Hematopoietic multipotent progenitor cell treated with erythropoietin and hydrocortisone succinate and interleukin-3 and kit ligand, for 17 days (in vitro differentiated cells): ENCODE measurements around the gene ZNF66.
A peak's percentile ranks its signal among the peaks of the same experiment; 100 is the strongest.
"Not testable (repeated sequence)": the region's sequence is repeated elsewhere in the genome, so short reads cannot be mapped to it uniquely, and the experiment has no call there.

ENCODE experiments used
- DNase-seq: peaks from one replicate; pipeline ENCODE4 v3.0.0-alpha.2; 2015; ENCODE audit warnings: low spot score

ZNF66 gene

DNA sequence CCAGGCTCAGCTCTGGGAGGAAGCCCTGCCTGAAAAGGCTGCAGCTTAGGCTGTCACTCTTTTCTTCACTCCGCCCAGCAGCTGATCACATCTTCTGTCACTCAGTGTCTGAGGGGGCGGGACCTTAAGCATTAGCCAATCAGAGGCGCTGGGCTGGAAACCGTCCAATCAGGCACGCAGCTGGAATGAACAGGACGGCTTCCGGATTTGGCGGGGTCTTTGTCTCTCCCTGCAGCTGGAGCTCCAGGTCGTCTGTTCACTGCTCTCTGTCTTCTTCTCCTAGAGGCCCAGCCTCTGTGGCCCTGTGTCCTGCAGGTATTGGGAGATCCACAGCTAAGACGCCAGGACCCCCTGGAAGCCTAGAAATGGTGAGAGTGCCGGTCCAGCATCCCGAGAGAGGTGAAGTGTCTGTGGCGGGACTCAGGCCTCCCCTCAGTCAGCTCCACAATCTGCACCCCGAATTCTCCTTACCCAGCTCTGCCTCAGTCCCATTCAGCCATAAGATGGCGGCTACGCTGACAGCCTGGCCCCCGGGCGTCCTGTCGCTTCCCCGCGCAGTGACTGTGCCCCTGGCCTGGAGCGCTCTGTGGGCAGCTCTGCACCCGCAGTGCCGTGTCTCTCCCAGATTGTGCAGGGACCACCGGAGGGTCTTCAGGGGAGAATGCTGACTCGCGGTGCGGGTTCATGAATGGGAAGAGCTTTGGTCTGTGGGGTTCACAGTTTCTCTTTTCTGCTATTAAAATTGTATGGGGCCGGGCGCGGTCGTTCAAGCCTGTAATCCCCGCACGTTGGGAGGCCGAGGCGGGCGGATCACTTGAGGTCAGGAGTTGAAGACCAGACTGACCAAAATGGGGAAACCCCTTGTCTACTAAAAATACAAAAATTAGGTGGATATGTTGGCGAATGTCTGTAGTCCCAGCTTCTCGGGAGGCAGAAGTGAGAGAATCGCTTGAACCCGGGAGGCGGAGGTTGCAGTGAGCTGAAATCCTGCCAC, at the start of gene ZNF66:
Gene ZNF66, plus strand, starts transcription at position 222 of the 994 bp plus-strand sequence. Its CDS starts 144 bp downstream, at position 366.
- peak; percentile 61 for DNase-seq

DNA sequence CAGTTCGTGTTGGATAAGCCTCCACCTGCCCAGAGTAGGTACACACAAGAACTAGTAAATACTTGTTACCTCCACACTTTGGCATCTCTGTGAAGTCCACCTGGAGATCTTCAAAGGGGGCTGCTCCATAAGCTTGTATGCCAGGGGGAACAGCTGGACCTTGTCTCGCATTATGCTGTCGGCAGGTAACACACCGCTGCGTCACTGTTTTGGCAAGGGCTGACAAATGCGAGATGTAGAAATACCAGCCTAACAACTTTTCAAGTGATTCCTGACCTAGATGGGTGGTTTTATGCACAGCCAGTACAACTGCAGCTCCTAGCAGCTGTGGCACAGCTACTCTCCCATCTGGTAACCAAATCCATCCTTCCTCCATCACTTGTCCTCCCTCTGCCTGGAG, 25.9 kb upstream of the ZNF66 start:
- DNase-seq, result not testable (repeated sequence)

DNA sequence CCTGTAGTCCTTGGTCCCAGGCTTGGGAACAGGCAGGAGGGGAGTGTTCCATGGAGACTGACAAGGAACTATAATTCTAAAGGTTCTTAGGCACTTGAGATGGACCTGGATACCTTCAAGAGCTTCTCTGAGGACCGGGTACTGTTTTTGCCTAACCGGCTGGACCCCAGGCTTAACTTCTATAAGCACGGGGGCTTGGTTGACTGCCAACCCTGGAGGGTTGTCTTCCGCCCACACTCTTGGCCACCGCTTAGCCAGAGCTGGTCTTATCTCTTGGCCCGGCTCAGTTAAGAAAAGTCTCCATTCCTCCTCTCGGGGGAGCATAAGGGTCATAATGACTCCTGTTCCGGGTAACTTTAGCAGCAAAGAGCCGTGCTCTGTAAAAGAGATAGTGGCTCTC, 23.8 kb upstream of the ZNF66 start:
- DNase-seq, result not testable (repeated sequence)

DNA sequence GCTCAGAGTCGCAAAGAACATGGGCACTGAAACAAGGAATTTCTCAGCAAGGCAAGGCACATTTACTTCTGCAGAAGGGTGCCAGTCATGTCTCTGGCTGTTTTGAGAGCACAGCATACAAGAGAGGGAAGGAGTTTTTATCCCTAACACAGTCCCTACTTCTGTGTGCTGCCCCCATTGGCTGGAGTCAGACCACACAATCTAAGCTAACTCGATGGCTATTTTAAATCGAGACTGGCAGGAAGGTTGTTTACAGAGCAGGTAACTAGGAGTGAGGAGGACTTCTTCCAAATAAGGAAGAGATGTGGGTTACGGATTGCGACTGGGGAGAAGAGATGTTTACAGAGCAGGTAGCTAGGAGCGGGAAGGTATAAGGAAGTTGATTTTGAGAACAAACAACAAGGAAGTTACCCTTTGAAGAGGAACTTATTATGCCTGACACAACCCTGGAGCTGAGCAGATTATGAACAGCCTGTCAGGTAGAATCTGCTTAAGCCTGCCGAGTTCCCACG, 6.8 kb upstream of the ZNF66 start:
- not testable (repeated sequence) for DNase-seq

DNA sequence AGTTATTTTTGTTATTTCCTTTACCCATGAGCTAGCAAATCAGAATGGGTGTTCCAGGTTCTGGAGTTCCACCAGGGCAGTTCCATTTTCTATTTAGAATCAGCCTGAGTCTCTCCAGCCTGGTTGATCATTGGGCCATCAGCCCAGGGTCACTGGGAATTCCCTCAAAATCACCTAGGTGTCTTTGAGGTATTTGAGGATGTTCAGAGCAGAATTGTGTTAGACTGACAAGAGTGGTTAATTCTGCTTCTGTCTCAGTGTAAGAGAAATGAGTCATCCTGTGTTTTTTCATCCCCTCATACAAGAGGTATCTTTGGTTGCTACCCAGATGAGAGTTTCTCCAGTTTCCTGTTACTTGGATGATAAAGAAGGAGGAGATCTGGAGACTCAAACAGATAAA, 11.7 kb downstream of the ZNF66 start:
- DNase-seq, result no peak

DNA sequence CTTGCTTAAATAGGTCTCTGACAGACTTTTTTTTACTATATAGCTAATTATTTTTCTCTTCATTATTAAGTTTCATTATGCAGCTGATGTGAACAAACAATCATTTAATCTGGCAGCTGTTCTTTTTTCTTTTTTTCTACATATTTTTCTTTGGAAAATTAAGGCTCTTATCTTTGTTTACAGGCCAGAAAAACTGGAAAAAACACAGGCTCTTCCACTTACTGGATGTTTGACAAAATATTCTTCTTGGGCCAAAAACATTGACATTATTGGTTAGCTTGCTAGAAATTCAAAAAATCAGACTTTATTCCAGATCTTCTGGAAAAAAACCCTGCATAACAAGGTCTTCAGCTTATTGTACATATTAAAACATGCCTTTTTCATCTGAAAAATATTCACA, 15.7 kb downstream of the ZNF66 start:
- DNase-seq, result no peak

DNA sequence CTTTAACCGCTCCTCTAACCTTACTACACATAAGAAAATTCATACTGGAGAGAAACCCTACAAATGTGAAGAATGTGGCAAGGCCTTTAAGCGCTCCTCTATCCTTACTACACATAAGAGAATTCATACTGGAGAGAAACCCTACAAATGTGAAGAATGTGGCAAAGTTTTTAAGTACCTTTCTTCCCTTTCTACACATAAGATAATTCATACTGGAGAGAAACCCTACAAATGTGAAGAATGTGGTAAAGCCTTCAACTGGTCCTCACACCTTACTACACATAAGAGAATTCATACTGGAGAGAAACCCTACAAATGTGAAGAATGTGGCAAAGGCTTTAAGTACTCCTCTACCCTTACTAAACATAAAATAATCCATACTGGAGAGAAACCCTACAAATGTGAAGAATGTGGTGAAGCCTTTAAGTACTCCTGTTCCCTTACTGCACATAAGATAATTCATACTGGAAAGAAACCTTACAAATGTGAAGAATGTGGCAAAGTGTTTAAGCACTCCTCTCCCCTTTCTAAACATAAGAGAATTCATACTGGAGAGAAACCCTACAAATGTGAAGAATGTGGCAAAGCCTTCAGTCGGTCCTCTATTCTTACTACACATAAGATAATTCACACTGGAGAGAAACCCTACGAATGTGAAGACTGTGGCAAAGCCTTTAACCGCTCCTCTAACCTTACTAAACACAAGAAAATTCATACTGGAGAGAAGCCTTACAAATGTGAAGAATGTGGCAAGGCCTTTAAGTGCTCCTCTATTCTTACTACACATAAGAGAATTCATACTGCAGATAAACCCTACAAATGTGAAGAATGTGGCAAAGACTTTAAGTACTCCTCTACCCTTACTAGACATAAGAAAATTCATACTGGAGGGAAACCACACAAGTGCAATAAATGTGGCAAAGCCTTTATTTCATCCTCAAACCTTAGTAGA, 30.5 kb downstream of the ZNF66 start:
- not testable (repeated sequence) for DNase-seq

DNA sequence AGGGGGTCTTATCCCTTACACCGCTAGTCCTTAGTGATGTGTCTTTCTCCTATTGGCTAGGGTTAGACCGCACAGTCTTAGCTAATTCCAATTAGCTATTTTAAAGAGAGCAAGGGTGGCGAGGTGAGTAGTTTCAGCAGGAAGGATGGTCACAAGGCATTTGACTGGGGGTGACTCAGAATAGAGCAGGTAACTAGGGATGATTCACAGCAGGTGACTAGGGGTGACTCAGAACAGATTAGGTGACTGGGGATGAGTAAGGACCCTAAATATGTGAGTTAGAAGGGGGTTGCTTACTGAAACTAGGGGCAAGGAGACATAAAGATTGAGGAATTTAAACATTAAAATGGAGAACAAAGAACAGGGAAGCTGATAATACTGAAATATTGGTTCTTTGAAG, 64.3 kb downstream of the ZNF66 start:
- DNase-seq, result no peak
